ENCODE results near the gene RBM15.

The RBM15 gene

DNA sequence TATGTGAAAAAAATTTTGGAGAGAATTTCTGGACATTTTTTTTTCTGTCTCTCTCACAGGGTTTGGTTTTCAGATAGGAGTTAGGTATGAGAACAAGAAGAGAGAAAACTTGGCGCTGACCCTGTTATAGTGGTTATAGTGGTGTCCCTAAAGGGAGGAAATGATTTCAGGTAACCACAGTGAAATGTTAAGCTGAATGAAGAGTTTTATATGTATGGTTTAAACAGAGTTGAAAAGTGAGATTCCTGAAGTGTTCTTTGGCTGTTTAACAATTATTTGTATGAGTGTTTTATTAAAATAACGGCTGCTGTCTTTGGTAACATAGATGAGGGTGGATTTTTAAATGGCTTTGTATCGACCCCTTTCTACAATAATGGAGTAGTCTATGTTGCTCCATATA is 6.3 kb downstream of the RBM15 start:
- DNase-seq (ENCODE audit: extremely low read depth, low read depth), result no peak
- H3K4me3 ChIP-seq (replicated peaks; ENCODE audit: low read depth, low read length), result no peak overlapping the region
- TF ChIP-seq, protein P1, sequence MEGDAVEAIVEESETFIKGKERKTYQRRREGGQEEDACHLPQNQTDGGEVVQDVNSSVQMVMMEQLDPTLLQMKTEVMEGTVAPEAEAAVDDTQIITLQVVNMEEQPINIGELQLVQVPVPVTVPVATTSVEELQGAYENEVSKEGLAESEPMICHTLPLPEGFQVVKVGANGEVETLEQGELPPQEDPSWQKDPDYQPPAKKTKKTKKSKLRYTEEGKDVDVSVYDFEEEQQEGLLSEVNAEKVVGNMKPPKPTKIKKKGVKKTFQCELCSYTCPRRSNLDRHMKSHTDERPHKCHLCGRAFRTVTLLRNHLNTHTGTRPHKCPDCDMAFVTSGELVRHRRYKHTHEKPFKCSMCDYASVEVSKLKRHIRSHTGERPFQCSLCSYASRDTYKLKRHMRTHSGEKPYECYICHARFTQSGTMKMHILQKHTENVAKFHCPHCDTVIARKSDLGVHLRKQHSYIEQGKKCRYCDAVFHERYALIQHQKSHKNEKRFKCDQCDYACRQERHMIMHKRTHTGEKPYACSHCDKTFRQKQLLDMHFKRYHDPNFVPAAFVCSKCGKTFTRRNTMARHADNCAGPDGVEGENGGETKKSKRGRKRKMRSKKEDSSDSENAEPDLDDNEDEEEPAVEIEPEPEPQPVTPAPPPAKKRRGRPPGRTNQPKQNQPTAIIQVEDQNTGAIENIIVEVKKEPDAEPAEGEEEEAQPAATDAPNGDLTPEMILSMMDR (IDR thresholded peaks at IDR 0.05; ENCODE audit: low read depth, low read length, missing control alignments), result no peak

DNA sequence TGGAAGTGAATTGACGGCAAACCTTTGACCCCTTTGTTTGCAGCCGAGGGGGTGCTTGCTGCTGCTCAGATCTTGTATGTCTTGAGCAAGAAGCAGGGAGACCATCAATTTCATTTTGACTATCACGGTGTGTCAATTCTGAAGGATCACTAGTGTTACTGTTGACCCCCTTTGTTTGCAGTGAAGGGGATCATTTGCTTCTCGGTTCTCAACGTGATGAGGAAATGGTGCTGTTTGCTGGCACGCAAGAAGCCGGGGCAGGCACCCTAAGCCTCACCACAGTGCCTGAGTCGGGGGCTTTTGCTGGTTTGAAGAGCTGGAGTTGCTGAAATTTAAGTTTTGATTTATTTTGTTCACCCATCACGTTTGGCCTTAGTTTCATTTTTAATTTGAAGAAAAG is 7.5 kb downstream of the RBM15 start:
- DNase-seq (ENCODE audit: extremely low read depth, low read depth), result no peak
- no peak overlapping the region for H3K4me3 ChIP-seq (replicated peaks; ENCODE audit: low read depth, low read length)
- TF ChIP-seq, protein P1 (IDR thresholded peaks at IDR 0.05; ENCODE audit: low read depth, low read length, missing control alignments), result no peak

DNA sequence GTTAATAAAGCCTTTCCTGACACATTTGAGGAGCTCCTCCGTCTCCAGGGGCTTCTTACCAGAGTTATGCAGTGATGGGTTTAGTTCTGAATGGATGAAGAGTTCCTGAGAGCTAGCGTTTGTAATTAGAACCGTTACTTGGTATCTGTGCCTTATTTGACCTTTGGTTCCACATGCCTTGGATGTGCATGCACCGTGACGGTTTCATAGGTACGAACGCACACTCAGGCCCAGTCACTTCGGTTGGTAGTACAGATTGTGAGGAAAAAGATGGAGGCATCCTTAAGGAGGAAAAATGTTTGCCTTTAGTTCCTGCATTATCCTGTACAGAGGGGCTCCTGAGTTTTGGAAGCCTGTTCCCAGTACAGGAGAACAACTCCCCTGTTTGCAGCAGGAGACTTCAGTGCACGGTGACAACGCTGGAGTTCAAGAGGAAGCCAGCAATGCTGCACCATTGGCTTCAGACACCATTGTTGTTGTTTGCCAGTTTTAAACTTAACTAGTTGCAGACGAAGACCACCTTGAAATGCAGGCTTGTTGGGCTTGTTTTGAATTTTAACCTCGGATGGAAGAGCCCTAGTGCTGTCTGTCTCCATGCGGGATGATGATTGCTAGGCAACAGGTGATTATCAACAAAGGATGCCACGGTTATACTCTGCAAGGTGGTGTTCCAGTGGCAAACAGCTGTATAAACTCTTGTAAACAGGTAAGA is 8.2 kb downstream of the RBM15 start:
- DNase-seq (ENCODE audit: extremely low read depth, low read depth), result no peak
- TF ChIP-seq, protein P1 (IDR thresholded peaks at IDR 0.05; ENCODE audit: low read depth, low read length, missing control alignments), result no peak
- H3K4me3 ChIP-seq (replicated peaks; ENCODE audit: low read depth, low read length), result no peak overlapping the region

DNA sequence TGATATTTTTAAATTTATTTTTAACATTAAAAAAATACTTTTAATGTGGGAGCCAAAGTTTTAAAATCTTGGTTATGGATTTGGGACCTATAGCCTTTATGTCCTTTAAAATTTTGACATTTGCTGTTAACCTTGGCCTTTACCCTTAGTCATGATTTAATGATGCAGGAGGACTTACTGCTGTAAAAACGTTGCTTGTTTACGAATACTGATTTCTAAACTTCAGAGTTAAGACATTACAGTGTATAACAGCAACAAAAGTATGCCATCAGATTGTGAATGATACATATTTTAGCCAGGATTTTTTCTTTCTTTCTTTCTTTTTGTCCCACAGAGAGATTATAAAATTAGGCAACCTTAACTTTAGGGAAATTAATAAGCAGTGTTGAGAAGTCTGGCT is 8.9 kb downstream of the RBM15 start:
- DNase-seq (ENCODE audit: extremely low read depth, low read depth), result no peak
- TF ChIP-seq, protein P1 (IDR thresholded peaks at IDR 0.05; ENCODE audit: low read depth, low read length, missing control alignments), result no peak
- no peak overlapping the region for H3K4me3 ChIP-seq (replicated peaks; ENCODE audit: low read depth, low read length)

DNA sequence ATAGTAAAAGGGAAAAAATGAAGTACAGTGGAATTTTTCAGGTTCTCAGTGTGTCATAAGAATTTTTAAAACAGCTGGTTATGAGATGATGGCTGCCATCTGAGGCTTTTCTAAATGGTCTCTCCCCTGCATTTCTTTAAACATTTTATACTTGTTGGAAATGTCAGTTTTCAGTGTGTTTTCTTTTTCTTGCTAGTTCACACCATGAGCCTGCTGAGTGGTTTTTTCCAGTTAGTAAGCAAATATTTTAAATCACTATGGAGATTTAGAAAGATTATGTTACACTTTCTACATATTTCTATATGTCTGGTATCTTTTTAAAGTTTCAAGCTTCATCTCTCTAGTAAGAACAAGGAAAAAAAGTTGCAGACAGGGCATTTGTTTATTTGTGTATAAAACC is 9.6 kb downstream of the RBM15 start:
- H3K4me3 ChIP-seq (replicated peaks; ENCODE audit: low read depth, low read length), result no peak overlapping the region
- DNase-seq (ENCODE audit: extremely low read depth, low read depth), result no peak
- TF ChIP-seq, protein P1 (IDR thresholded peaks at IDR 0.05; ENCODE audit: low read depth, low read length, missing control alignments), result no peak

DNA sequence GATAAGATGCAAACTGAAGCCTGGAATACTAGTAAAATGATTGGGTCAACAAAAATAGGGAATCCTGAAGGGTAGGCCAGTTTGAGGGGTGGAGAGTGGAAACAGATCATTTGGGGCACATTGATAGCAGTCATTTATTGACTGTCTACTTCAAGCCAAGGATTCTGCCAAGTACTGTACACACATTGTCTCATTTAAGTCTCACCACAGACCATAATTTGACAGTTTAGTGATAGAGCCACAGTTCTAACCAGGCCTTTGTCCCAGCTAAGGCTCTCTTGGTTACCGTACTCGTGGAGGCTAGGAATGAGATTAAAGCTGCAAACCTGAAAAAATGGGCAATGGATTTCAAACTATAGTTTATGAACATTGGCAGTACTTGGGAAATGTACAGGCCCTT is 11.2 kb downstream of the RBM15 start:
- H3K4me3 ChIP-seq (replicated peaks; ENCODE audit: low read depth, low read length), result no peak overlapping the region
- DNase-seq (ENCODE audit: extremely low read depth, low read depth), result no peak
- TF ChIP-seq, protein P1 (IDR thresholded peaks at IDR 0.05; ENCODE audit: low read depth, low read length, missing control alignments), result no peak

DNA sequence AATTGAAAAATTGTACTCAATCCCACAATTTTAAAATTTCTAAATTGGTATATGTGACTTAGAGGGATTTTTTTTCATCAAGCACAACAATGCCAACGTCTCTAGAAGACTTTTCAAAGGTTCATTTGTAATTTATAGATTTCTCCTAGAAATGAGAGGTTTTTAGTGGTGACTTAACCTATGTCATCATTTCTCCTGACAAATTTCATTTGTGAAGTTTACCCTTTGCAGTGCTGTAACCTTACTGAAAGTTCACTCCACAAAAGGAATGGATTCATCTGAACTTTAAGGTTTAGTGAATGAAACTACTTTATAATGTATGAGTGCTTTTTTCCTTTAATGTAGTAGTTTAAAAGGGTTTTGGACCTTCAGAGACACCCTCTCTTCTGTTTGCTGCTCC is 16.1 kb downstream of the RBM15 start:
- no peak overlapping the region for H3K4me3 ChIP-seq (replicated peaks; ENCODE audit: low read depth, low read length)
- TF ChIP-seq, protein P1 (IDR thresholded peaks at IDR 0.05; ENCODE audit: low read depth, low read length, missing control alignments), result no peak
- DNase-seq (ENCODE audit: extremely low read depth, low read depth), result no peak
